22Rv1 (cell line): Measurements from ENCODE around the gene LASP1NB.

Source experiments
- CTCF ChIP-seq: fragments of 450-650 bp; IDR thresholded peaks from 2 replicates; pipeline ENCODE4 v1.5.1; 2017; ENCODE audit warnings: mild to moderate bottlenecking
- ZFX ChIP-seq: fragments of 450-650 bp; IDR thresholded peaks from 2 replicates; pipeline ENCODE4 v1.6.1; 2017; ENCODE audit warnings: antibody characterized with exemption, borderline replicate concordance

GRCh38 chr17:38970804-38971203, 45.4 kb downstream of the LASP1NB start:
- no peak for TF ChIP-seq CTCF
- TF ChIP-seq ZFX: no peak
